Liver (tissue), 9 donors: ENCODE results near the gene COL8A2. TPM values are rescaled to one million over a fixed set of nuclear protein-coding genes. Genes with fewer than 3 reads are reported as not detected.

Experiments used
- DNase-seq: peaks from one replicate; pipeline ENCODE4 v3.0.0-alpha.2; 2017; ENCODE audit warnings: low spot score
- H3K27ac ChIP-seq, 2 donors: one replicate each; pipeline ENCODE4 v1.7.0; 2013; ENCODE audit warnings: inconsistent platforms in 2 of 2, low read length in 2 of 2, control low read depth in 1 of 2, low read depth in 1 of 2, mild to moderate bottlenecking in 1 of 2
- H3K27me3 ChIP-seq, 4 donors: one replicate each; pipeline versions ENCODE4 v1.6.1 to v1.7.0; 2013; ENCODE audit warnings: low read length in 3 of 4, inconsistent platforms in 1 of 4, mild to moderate bottlenecking in 1 of 4, moderate library complexity in 1 of 4; ENCODE audit not compliant: control insufficient read depth in 4 of 4, insufficient read depth in 4 of 4
- H3K36me3 ChIP-seq, 4 donors: one replicate each; pipeline versions ENCODE4 v1.6.1 to v1.7.0; 2013; ENCODE audit warnings: low read length in 3 of 4, mild to moderate bottlenecking in 3 of 4, low read depth in 1 of 4, moderate library complexity in 1 of 4; ENCODE audit not compliant: control insufficient read depth in 4 of 4, insufficient read depth in 3 of 4
- H3K4me1 ChIP-seq, 4 donors: one replicate each; pipeline versions ENCODE4 v1.6.1 to v1.7.0; 2013; ENCODE audit warnings: low read length in 3 of 4, mild to moderate bottlenecking in 3 of 4, moderate library complexity in 1 of 4; ENCODE audit not compliant: control insufficient read depth in 4 of 4, insufficient read depth in 4 of 4
- H3K4me3 ChIP-seq, 3 donors: one replicate each; pipeline versions ENCODE4 v1.6.1 to v1.7.0; 2013; ENCODE audit warnings: low read length in 3 of 3, control low read depth in 1 of 3, low read depth in 1 of 3, mild to moderate bottlenecking in 1 of 3
- H3K9ac ChIP-seq, 2 donors: one replicate each; pipeline ENCODE4 v1.7.0; 2013; ENCODE audit warnings: low read length in 2 of 2, mild to moderate bottlenecking in 2 of 2, moderate library complexity in 2 of 2, control low read depth in 1 of 2, low read depth in 1 of 2
- H3K9me3 ChIP-seq, 4 donors: one replicate each; pipeline versions ENCODE4 v1.6.1 to v1.7.0; 2013; ENCODE audit warnings: low read length in 3 of 4; ENCODE audit not compliant: control insufficient read depth in 4 of 4
- EGR1 ChIP-seq, 2 donors: IDR thresholded peaks; 2 replicates each; pipeline ENCODE4 v1.6.1; 2016 to 2018; ENCODE audit warnings: antibody characterized with exemption in 2 of 2, low read depth in 2 of 2
- FOXA1 ChIP-seq: IDR thresholded peaks from 2 replicates; pipeline ENCODE4 v1.6.1; 2016; ENCODE audit warnings: antibody characterized with exemption
- FOXA2 ChIP-seq: IDR thresholded peaks from 2 replicates; pipeline ENCODE4 v1.6.1; 2016; ENCODE audit warnings: antibody characterized with exemption
- HNF4A ChIP-seq, 2 donors: conservative IDR thresholded peaks; 2 replicates each; pipeline ENCODE4 v1.6.1; 2016; ENCODE audit warnings: antibody characterized with exemption in 2 of 2, mild to moderate bottlenecking in 2 of 2
- HNF4G ChIP-seq: IDR thresholded peaks from 2 replicates; pipeline ENCODE4 v1.6.1; 2016; ENCODE audit warnings: antibody characterized with exemption
- JUND ChIP-seq, 2 donors: IDR thresholded peaks; 2 replicates each; pipeline ENCODE4 v1.6.1; 2016; ENCODE audit warnings: antibody characterized with exemption in 2 of 2
- NR2F2 ChIP-seq: IDR thresholded peaks from 2 replicates; pipeline ENCODE4 v1.6.1; 2016; ENCODE audit warnings: antibody characterized with exemption
- RAD21 ChIP-seq, 2 donors: IDR thresholded peaks; 2 replicates each; pipeline ENCODE4 v1.6.1; 2016; ENCODE audit warnings: antibody characterized with exemption in 2 of 2, mild to moderate bottlenecking in 2 of 2
- RXRA ChIP-seq, 2 donors: IDR thresholded peaks; 2 replicates each; pipeline ENCODE4 v1.6.1; 2017 to 2018; ENCODE audit warnings: antibody characterized with exemption in 2 of 2, mild to moderate bottlenecking in 1 of 2
- SP1 ChIP-seq: IDR thresholded peaks from 2 replicates; pipeline ENCODE4 v1.6.1; 2018; ENCODE audit warnings: antibody characterized with exemption, mild to moderate bottlenecking
- TAF1 ChIP-seq: conservative IDR thresholded peaks from 2 replicates; pipeline ENCODE4 v1.6.1; 2016; ENCODE audit warnings: antibody characterized with exemption, mild to moderate bottlenecking
- YY1 ChIP-seq: IDR thresholded peaks from 2 replicates; pipeline ENCODE4 v1.6.1; 2016; ENCODE audit warnings: antibody characterized with exemption, mild to moderate bottlenecking
- WGBS: extraction: QIAGEN DNeasy Blood & Tissue Kit; methylation state at CpG from one replicate; pipeline ENCODE4 v1.1.7; 2013; 5-methylcytosine and 5-hydroxymethylcytosine counted together
- polyA plus RNA-seq, 2 donors: library from polyadenylated mRNA; stranded (reverse) in 1 of 2; unstranded in 1 of 2; fragments of 200-250 nt in 1 of 2; fragments of >200 nt in 1 of 2; fragmentation: Nextera tagmentation in 1 of 2; extraction: Ambion mirVana in 1 of 2; gene quantifications; one replicate each; pipeline versions ENCODE4 v1.2.1 to v1.2.3, GENCODE V29; 2013 to 2015
- total RNA-seq, 2 donors: library from RNA; depleted of rRNA; stranded (reverse); fragments of >200 nt; gene quantifications; one replicate each; pipeline ENCODE4 v1.2.3, GENCODE V29; 2014
- TF ChIP-seq, protein P1 (sequence below): IDR thresholded peaks from 2 replicates; pipeline ENCODE4 v1.6.1; 2016; ENCODE audit warnings: antibody characterized with exemption, mild to moderate bottlenecking
- TF ChIP-seq, protein P2 (sequence below): IDR thresholded peaks from 2 replicates; pipeline ENCODE4 v1.6.1; 2016; ENCODE audit warnings: antibody characterized with exemption
- TF ChIP-seq, protein P3 (sequence below): IDR thresholded peaks from 2 replicates; pipeline ENCODE4 v1.6.1; 2016; ENCODE audit warnings: antibody characterized with exemption
- TF ChIP-seq, protein P4 (sequence below): fragments of 150-350 bp; IDR thresholded peaks from 2 replicates; pipeline ENCODE4 v1.5.1; 2017; ENCODE audit warnings: improper control_type of control experiment, low read depth, low read length; ENCODE audit not compliant: missing input control
- TF ChIP-seq, protein P5 (sequence below): IDR thresholded peaks from 2 replicates; pipeline ENCODE4 v1.6.1; 2016; ENCODE audit warnings: antibody characterized with exemption
- donor health status: healthy.
- donor health status: healthy.
- donor health status: healthy.
- donor health status: healthy.
- donor health status: healthy.

Gene COL8A2
- total and polyA plus RNA-seq, 4 donors: 0.04 to 0.47 (median 0.35) TPM

DNA sequence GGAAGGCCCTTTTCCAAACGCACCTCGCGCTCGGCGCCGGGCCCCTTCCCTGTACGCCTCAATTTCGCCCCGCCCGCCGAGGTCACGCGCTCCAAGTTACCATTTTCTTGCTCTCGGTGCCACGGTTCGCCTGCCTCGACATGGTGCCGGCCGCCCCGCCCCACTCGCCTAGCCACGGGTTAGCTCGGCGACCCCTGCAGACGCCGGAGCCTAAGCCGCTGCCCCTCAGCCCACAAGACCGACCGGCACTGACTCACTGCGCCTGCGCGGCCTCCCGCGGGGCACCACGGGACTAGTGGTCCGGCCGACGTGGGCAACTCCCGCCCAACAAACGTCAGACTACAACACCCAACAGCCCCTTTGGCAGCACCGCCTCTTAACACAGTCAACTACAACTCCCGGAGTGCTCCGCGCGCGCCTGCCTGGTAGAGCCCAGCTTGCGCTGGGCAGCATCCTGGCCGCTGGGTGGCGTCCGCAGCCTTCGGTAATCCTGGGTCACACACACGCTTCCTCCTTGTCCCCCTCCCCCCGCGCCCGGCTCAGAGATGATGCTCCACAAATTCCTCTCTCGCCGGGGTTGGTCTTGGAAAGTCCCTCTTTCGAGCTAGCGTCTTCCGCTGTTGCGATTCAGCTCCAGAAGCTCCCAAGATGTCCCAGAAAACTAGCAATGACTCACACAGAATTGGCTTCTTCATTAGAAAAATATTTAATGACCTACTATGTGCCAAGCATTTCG, 24.4 kb upstream of the COL8A2 start, which contains the start of gene TRAPPC3 (continued):
- TF ChIP-seq, protein P1, sequence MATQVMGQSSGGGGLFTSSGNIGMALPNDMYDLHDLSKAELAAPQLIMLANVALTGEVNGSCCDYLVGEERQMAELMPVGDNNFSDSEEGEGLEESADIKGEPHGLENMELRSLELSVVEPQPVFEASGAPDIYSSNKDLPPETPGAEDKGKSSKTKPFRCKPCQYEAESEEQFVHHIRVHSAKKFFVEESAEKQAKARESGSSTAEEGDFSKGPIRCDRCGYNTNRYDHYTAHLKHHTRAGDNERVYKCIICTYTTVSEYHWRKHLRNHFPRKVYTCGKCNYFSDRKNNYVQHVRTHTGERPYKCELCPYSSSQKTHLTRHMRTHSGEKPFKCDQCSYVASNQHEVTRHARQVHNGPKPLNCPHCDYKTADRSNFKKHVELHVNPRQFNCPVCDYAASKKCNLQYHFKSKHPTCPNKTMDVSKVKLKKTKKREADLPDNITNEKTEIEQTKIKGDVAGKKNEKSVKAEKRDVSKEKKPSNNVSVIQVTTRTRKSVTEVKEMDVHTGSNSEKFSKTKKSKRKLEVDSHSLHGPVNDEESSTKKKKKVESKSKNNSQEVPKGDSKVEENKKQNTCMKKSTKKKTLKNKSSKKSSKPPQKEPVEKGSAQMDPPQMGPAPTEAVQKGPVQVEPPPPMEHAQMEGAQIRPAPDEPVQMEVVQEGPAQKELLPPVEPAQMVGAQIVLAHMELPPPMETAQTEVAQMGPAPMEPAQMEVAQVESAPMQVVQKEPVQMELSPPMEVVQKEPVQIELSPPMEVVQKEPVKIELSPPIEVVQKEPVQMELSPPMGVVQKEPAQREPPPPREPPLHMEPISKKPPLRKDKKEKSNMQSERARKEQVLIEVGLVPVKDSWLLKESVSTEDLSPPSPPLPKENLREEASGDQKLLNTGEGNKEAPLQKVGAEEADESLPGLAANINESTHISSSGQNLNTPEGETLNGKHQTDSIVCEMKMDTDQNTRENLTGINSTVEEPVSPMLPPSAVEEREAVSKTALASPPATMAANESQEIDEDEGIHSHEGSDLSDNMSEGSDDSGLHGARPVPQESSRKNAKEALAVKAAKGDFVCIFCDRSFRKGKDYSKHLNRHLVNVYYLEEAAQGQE: peak; percentile 59
- TF ChIP-seq YY1 (peak; percentile 84), FOXA1 (no peak)

DNA sequence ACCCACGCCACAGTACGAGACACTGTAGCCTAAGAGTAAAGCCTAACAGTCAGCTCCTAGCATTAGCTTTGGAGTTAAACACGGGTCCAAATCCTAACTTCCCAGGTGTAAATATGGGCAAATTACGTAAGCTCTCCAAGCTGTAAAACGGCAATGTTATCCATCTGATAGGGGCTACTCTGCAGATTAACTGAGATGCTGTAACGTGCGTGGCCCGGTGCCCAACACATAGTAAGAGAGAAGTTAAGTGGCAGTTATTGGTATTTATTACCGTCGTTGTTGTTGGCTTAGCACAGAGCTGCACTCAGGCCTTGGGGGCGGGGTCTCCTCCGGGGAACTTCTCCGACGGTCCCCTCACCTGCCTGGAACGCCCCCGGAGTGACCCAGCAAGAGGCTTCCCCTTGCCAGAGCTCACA, 23.8 kb upstream of the COL8A2 start:
- TF ChIP-seq HNF4G: no peak
- TF ChIP-seq RAD21 (IDR thresholded peaks at IDR 0.05): no peak
- TF ChIP-seq, protein P1: no peak
- no peak for TF ChIP-seq YY1
- TF ChIP-seq FOXA1: no peak
- TF ChIP-seq, protein P2, sequence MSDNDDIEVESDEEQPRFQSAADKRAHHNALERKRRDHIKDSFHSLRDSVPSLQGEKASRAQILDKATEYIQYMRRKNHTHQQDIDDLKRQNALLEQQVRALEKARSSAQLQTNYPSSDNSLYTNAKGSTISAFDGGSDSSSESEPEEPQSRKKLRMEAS: no peak
- TF ChIP-seq RXRA (IDR thresholded peaks at IDR 0.05): no peak
- TF ChIP-seq FOXA2: no peak
- TF ChIP-seq EGR1 (IDR thresholded peaks at IDR 0.05; ENCODE audit: low read depth in 2 of 2): no peak
- TF ChIP-seq, protein P3, sequence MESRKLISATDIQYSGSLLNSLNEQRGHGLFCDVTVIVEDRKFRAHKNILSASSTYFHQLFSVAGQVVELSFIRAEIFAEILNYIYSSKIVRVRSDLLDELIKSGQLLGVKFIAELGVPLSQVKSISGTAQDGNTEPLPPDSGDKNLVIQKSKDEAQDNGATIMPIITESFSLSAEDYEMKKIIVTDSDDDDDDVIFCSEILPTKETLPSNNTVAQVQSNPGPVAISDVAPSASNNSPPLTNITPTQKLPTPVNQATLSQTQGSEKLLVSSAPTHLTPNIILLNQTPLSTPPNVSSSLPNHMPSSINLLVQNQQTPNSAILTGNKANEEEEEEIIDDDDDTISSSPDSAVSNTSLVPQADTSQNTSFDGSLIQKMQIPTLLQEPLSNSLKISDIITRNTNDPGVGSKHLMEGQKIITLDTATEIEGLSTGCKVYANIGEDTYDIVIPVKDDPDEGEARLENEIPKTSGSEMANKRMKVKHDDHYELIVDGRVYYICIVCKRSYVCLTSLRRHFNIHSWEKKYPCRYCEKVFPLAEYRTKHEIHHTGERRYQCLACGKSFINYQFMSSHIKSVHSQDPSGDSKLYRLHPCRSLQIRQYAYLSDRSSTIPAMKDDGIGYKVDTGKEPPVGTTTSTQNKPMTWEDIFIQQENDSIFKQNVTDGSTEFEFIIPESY: no peak
- TF ChIP-seq, protein P4, sequence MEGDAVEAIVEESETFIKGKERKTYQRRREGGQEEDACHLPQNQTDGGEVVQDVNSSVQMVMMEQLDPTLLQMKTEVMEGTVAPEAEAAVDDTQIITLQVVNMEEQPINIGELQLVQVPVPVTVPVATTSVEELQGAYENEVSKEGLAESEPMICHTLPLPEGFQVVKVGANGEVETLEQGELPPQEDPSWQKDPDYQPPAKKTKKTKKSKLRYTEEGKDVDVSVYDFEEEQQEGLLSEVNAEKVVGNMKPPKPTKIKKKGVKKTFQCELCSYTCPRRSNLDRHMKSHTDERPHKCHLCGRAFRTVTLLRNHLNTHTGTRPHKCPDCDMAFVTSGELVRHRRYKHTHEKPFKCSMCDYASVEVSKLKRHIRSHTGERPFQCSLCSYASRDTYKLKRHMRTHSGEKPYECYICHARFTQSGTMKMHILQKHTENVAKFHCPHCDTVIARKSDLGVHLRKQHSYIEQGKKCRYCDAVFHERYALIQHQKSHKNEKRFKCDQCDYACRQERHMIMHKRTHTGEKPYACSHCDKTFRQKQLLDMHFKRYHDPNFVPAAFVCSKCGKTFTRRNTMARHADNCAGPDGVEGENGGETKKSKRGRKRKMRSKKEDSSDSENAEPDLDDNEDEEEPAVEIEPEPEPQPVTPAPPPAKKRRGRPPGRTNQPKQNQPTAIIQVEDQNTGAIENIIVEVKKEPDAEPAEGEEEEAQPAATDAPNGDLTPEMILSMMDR: no peak
- no peak for TF ChIP-seq JUND (IDR thresholded peaks at IDR 0.05)
- no peak for TF ChIP-seq SP1
- TF ChIP-seq TAF1: no peak
- TF ChIP-seq HNF4A (conservative IDR thresholded peaks at IDR 0.05): no peak
- TF ChIP-seq, protein P5, sequence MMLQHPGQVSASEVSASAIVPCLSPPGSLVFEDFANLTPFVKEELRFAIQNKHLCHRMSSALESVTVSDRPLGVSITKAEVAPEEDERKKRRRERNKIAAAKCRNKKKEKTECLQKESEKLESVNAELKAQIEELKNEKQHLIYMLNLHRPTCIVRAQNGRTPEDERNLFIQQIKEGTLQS: no peak
- no peak for TF ChIP-seq NR2F2
- DNase-seq: no peak
- H3K9me3 ChIP-seq: no peaks in the 10 kb centered on the region
- H3K36me3 ChIP-seq: peaks cover 0 to 2% (median 0%) of the 10 kb centered on the region in 4 donors
- WGBS: 1% methylated on average over 16 of the region's 16 CpGs
- peak overlapping the region; percentile 17 to 75 for H3K9ac ChIP-seq
- peak overlapping the region; percentile 78 to 82 for H3K27ac ChIP-seq
- peak overlapping the region; percentile 68 to 84 (median 79) for H3K4me3 ChIP-seq
- no peaks in the 10 kb centered on the region for H3K27me3 ChIP-seq
- peaks cover 3 to 38% (median 29%) of the 10 kb centered on the region in 4 donors for H3K4me1 ChIP-seq
